HG03103 (cell line): Measurements from ENCODE around the gene TNNT1.

ENCODE experiments used
- ATAC-seq: cut with Tn5 transposase; IDR thresholded peaks from one replicate; pipeline ENCODE4 v1.9.1; 2021; ENCODE audit warnings: low read depth; ENCODE audit not compliant: unreplicated experiment

TNNT1 gene

GRCh38 chr19:55092423-55093318 lies 56.3 kb downstream of the TNNT1 start:
- no peak for ATAC-seq

GRCh38 chr19:55091955-55092354 lies 57.1 kb downstream of the TNNT1 start:
- ATAC-seq = no peak

- ATAC-seq = no peak
These were observed 57.7 kb downstream of the TNNT1 start for GRCh38 chr19:55091126-55091910.

- no peak for ATAC-seq
These were observed 58.4 kb downstream of the TNNT1 start for GRCh38 chr19:55090564-55090963.

- no peak for ATAC-seq
These were observed 59.6 kb downstream of the TNNT1 start for GRCh38 chr19:55089342-55089944.

- ATAC-seq = no peak
These were observed 60.3 kb downstream of the TNNT1 start for GRCh38 chr19:55088543-55089341.

- ATAC-seq = no peak
These were observed 61.0 kb downstream of the TNNT1 start for GRCh38 chr19:55088021-55088451.

GRCh38 chr19:55087542-55087901 lies 61.5 kb downstream of the TNNT1 start:
- no peak for ATAC-seq

- ATAC-seq = no peak
These were observed 62.1 kb downstream of the TNNT1 start for GRCh38 chr19:55086730-55087541.

- ATAC-seq = no peak
These were observed 62.9 kb downstream of the TNNT1 start for GRCh38 chr19:55085923-55086715.

GRCh38 chr19:55084416-55084815 lies 64.6 kb downstream of the TNNT1 start:
- ATAC-seq = no peak

- ATAC-seq = no peak
These were observed 65.8 kb downstream of the TNNT1 start for GRCh38 chr19:55083004-55083850.
